Esophagus squamous epithelium (tissue), 5 donors: Measurements from ENCODE around the gene SHQ1. TPM values are rescaled to one million over a fixed set of nuclear protein-coding genes. Genes with fewer than 3 reads are reported as not detected.
"Not testable (repeated sequence)": the region's sequence is repeated elsewhere in the genome, so short reads cannot be mapped to it uniquely, and the experiment has no call there.

ENCODE experiments used
- DNase-seq: peaks from one replicate; lab custom pipeline; 2025; lab: John Stamatoyannopoulos, UW
- H3K27ac ChIP-seq, 4 donors: fragments of 200-600 bp; sonication (generic); one replicate each; pipeline ENCODE4 v1.5.1; 2016 to 2019; ENCODE audit warnings: mild to moderate bottlenecking in 1 of 4
- H3K27me3 ChIP-seq, 4 donors: fragments of 200-600 bp; sonication (generic); 1 replicate in 3 of 4; 2 replicates in 1 of 4; pipeline versions ENCODE4 v1.5.1 to v1.6.0; 2017 to 2021; ENCODE audit warnings: antibody characterized with exemption in 1 of 4
- H3K36me3 ChIP-seq, 3 donors: fragments of 200-600 bp; sonication (generic); one replicate each; pipeline ENCODE4 v1.5.1; 2016 to 2019
- H3K4me1 ChIP-seq, 3 donors: fragments of 200-600 bp; sonication (generic); one replicate each; pipeline ENCODE4 v1.5.1; 2017 to 2019
- H3K4me3 ChIP-seq, 4 donors: fragments of 200-600 bp; sonication (generic); 1 replicate in 3 of 4; 2 replicates in 1 of 4; pipeline ENCODE4 v1.5.1; 2016 to 2019; ENCODE audit warnings: mild to moderate bottlenecking in 2 of 4, moderate library complexity in 1 of 4
- H3K9me3 ChIP-seq, 3 donors: fragments of 200-600 bp; sonication (generic); one replicate each; pipeline ENCODE4 v1.5.1; 2016 to 2019
- CTCF ChIP-seq, 6 experiments: fragments of 450-650 bp in 4 of 6; fragments of 200-600 bp in 2 of 6; sonication (generic) in 2 of 6; IDR thresholded peaks; one replicate each; pipeline ENCODE4 v1.5.1; 2016 to 2019; ENCODE audit warnings: antibody characterized with exemption in 6 of 6, mild to moderate bottlenecking in 4 of 6, moderate library complexity in 4 of 6
- POLR2A ChIP-seq, 4 donors: fragments of 450-650 bp; IDR thresholded peaks; one replicate each; pipeline ENCODE4 v1.6.1; 2017; ENCODE audit warnings: antibody characterized with exemption in 4 of 4, mild to moderate bottlenecking in 4 of 4, moderate library complexity in 3 of 4
- WGBS, 2 donors: methylation state at CpG; one replicate each; pipeline ENCODE4 v1.1.5; 2018; 5-methylcytosine and 5-hydroxymethylcytosine counted together
- intact Hi-C: fragments of 100-400 bp; cut with DNase I; formaldehyde crosslinking; loops from one replicate; pipeline ENCODE4 v1.15.0; 2022
- total RNA-seq, 4 donors: library from RNA; depleted of rRNA; stranded (reverse); fragments of >200 nt; gene quantifications; one replicate each; pipeline ENCODE4 v1.1.0, GENCODE V29; 2016
- donor health status: DM: yes; HTN: yes; CAD: no.

SHQ1 gene
- total RNA-seq, 4 donors from 2014 or later: 6.7 to 13.4 (median 12.5) TPM

GRCh38 chr3:72745146-72745999 lies 102.9 kb downstream of the SHQ1 start:
- TF ChIP-seq POLR2A (IDR thresholded peaks at IDR 0.05) (no peak), CTCF (IDR thresholded peaks at IDR 0.05) (no peak)
- H3K36me3 ChIP-seq: no peaks in the 10 kb centered on the region
- H3K27me3 ChIP-seq: no peaks in the 10 kb centered on the region
- intact Hi-C loops: no loop called here
- peaks cover 0 to 22% (median 0%) of the 10 kb centered on the region in 3 donors for H3K4me1 ChIP-seq
- DNase-seq: no peak
- H3K9me3 ChIP-seq: no peaks in the 10 kb centered on the region
- H3K27ac ChIP-seq: no peak overlapping the region
- 71 to 76% methylated on average over 8 to 17 of the region's 17 CpGs for WGBS, 2 donors
- H3K4me3 ChIP-seq: no peak overlapping the region

GRCh38 chr3:72744330-72744729 lies 103.9 kb downstream of the SHQ1 start:
- H3K4me3 ChIP-seq: no peak overlapping the region
- intact Hi-C loops: no loop called here
- TF ChIP-seq CTCF (IDR thresholded peaks at IDR 0.05) (no peak), POLR2A (IDR thresholded peaks at IDR 0.05) (no peak)
- H3K27me3 ChIP-seq: no peaks in the 10 kb centered on the region
- no peak for DNase-seq
- WGBS, 2 donors: 78 to 82% methylated on average over 1 of the region's 1 CpG
- no peak overlapping the region for H3K27ac ChIP-seq
- no peaks in the 10 kb centered on the region for H3K9me3 ChIP-seq
- peaks cover 0 to 24% (median under 1%) of the 10 kb centered on the region in 3 donors for H3K4me1 ChIP-seq
- H3K36me3 ChIP-seq: no peaks in the 10 kb centered on the region

DNA sequence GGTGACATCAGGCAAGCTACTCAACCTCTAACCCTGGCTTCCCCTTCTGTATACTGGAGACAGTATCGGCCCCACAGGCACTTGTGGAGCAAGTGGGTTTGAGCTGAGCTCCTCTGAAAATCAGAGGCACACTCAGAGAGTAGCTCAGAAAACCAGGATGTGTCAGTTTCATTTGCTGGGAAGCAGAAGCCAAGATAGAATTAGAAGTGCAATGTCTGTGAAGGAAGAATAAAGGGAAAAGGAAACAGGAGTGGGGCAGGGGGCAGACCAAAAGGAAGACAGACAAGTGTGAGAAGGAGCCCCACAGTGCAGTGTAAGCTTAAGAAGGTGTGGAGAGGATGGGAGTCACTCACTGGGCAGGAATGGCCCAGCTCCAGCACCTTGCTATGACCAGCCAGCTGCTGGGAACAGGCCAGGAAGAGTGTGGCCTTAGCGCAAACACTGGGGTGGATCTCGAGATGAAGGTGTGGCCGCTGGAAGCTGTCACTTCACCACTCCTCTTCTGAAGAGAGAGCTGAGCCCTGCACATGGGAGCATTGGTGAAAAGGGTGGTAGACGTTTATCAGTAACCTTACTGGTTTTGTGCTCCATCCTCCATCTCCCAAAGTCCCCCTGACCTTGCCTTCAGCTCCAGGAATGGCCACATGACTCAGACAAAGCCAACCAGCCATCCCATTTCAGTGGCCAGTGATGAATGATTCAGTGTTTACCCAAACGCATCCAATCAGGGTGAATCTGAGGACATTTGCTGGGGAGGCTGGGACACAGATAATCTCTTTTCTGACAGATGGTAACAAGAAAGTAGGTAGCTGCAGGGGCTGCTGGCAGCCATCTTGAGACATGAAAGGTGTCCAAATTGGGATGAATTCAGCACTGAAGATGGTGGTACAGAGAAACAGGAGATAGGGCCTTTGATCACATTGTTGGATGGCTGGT lies 108.4 kb downstream of the SHQ1 start:
- TF ChIP-seq POLR2A (IDR thresholded peaks at IDR 0.05) (no peak), CTCF (IDR thresholded peaks at IDR 0.05) (no peak)

GRCh38 chr3:72738752-72739530 lies 109.3 kb downstream of the SHQ1 start:
- H3K36me3 ChIP-seq: no peaks in the 10 kb centered on the region
- peaks cover 0 to 22% (median 0%) of the 10 kb centered on the region in 4 donors for H3K27me3 ChIP-seq
- peak overlapping the region; percentile 20 to 66 (median 36) for H3K4me3 ChIP-seq
- peaks cover 4 to 19% (median 11%) of the 10 kb centered on the region in 3 donors for H3K4me1 ChIP-seq
- no peak for DNase-seq
- intact Hi-C loops: no loop called here
- peak overlapping the region in 1 of 4 donors; percentile 55 for H3K27ac ChIP-seq
- TF ChIP-seq CTCF (IDR thresholded peaks at IDR 0.05) (peak in 1 of 6 experiments; percentile 12), POLR2A (IDR thresholded peaks at IDR 0.05) (no peak)
- 2 to 43% methylated on average over 6 to 18 of the region's 53 CpGs for WGBS, 2 donors
- H3K9me3 ChIP-seq: peaks cover 0 to 10% (median 0%) of the 10 kb centered on the region in 3 donors

More for the DNA sequence above, 108.4 kb downstream of the SHQ1 start:
- intact Hi-C loops: no loop called here
- no peak for DNase-seq
- H3K4me1 ChIP-seq: peaks cover 4 to 19% (median 11%) of the 10 kb centered on the region in 3 donors
- H3K9me3 ChIP-seq: peaks cover 0 to 3% (median 0%) of the 10 kb centered on the region in 3 donors
- no peak overlapping the region for H3K27ac ChIP-seq
- H3K36me3 ChIP-seq: no peaks in the 10 kb centered on the region
- WGBS, 2 donors: 70 to 84% methylated on average over 5 to 6 of the region's 6 CpGs
- H3K4me3 ChIP-seq: peak overlapping the region in 1 of 4 donors; percentile 46
- H3K27me3 ChIP-seq: peaks cover 0 to 22% (median 0%) of the 10 kb centered on the region in 4 donors

DNA sequence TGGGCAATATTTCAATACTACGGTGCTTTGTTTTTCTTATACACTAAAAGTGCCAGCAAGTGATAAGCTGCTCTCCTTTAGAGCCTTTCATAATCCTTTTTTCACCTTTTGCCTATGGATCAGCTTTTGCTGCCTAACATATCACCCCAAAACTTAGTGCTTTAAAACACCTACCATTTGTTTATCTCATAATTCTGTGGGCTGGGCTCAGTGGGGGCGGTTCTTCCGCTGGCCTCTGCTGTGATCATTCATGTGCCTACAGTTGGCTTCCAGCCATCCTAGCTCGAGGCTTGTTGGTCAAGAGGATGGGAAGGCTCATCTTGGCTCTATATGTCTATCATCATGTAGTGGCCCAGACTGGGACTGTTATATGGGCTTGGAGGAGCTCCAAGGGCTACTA lies 113.2 kb downstream of the SHQ1 start:
- Histone ChIP-seq H3K27me3 (peaks cover 0 to 22% (median 0%) of the 10 kb centered on the region in 4 donors), H3K4me1 (peaks cover 4 to 19% (median 11%) of the 10 kb centered on the region in 3 donors), H3K9me3 (peaks cover 0 to 25% (median 0%) of the 10 kb centered on the region in 3 donors)
- H3K4me3 ChIP-seq, intact Hi-C loops, H3K36me3 ChIP-seq, H3K27ac ChIP-seq, DNase-seq: not testable (repeated sequence)
- 71 to 79% methylated on average over 1 to 4 of the region's 4 CpGs for WGBS, 2 donors
